Mucosa of descending colon (tissue), 3 donors: ENCODE data around the gene JAM3. TPM values are rescaled to one million over a fixed set of nuclear protein-coding genes. Genes with fewer than 3 reads are reported as not detected.
A peak's percentile ranks its signal among the peaks of the same experiment; 100 is the strongest.

Experiments used
- ATAC-seq: fragments of 200-7000 bp; cut with Tn5 transposase; one replicate; pipeline ENCODE4 v1.9.1; 2020; ENCODE audit warnings: mild to moderate bottlenecking, moderate library complexity
- DNase-seq, 3 donors: peaks; one replicate each; pipeline ENCODE4 v3.0.0-alpha.2; 2020
- H3K36me3 ChIP-seq: fragments of 200-600 bp; one replicate; pipeline ENCODE4 v1.8.0; 2021; ENCODE audit warnings: low read depth, mild to moderate bottlenecking
- H3K4me1 ChIP-seq: fragments of 200-600 bp; one replicate; pipeline ENCODE4 v1.8.0; 2021; ENCODE audit warnings: low read depth, mild to moderate bottlenecking
- H3K4me3 ChIP-seq: fragments of 200-600 bp; one replicate; pipeline ENCODE4 v1.8.0; 2021; ENCODE audit warnings: mild to moderate bottlenecking
- H3K9me3 ChIP-seq: fragments of 200-600 bp; one replicate; pipeline ENCODE4 v1.8.0; 2021; ENCODE audit warnings: mild to moderate bottlenecking
- CTCF ChIP-seq: fragments of 200-600 bp; IDR thresholded peaks from one replicate; pipeline ENCODE4 v1.8.0; 2022; ENCODE audit warnings: antibody characterized with exemption, mild to moderate bottlenecking
- intact Hi-C, 2 donors: fragments of 100-400 bp; cut with DNase I in 1 of 2; cut with micrococcal nuclease in 1 of 2; formaldehyde crosslinking; loops; one replicate each; pipeline versions ENCODE4 v1.11.0 to v1.11.1; 2022; cut with DNase I, micrococcal nuclease
- total RNA-seq, 3 donors: library from RNA; stranded (reverse); fragmentation: NEBNext Ultra II Directional in 2 of 3; extraction: Animal tissue kit (Norgen Biotek cat#: 25700) in 2 of 3; gene quantifications; one replicate each; pipeline versions ENCODE4 v1.2.1 to v1.2.4, GENCODE V29; 2021 to 2023
- donor health status: DM: no; HTN: no; CAD: no; lungs with moderate emphysema.
- donor health status: DM: no; HTN: no; CAD: no.
- donor health status: DM: no; HTN: yes; CAD: no.

JAM3 gene
- total RNA-seq, 3 donors from 2014 or later, result 5.4 to 62.7 (median 5.5) TPM

GRCh38 chr11:134024420-134025081 is 44.3 kb upstream of the JAM3 start:
- TF ChIP-seq CTCF, result no peak
- Histone ChIP-seq H3K4me3 (no peak overlapping the region), H3K4me1 (no peaks in the 10 kb centered on the region), H3K36me3 (no peaks in the 10 kb centered on the region), H3K9me3 (no peaks in the 10 kb centered on the region)
- intact Hi-C loops, result no loop called here
- DNase-seq, result no peak
- ATAC-seq, result no peak

- no peak overlapping the region for H3K4me3 ChIP-seq
- no peak for TF ChIP-seq CTCF
- H3K9me3 ChIP-seq, result no peaks in the 10 kb centered on the region
- no peaks in the 10 kb centered on the region for H3K36me3 ChIP-seq
- no peak for ATAC-seq
- H3K4me1 ChIP-seq, result no peaks in the 10 kb centered on the region
- DNase-seq, result peak in 1 of 3 donors; percentile 40
- intact Hi-C loops, result no loop called here
Observed at GRCh38 chr11:134025082-134025429, 43.8 kb upstream of the JAM3 start.

- no peaks in the 10 kb centered on the region for H3K36me3 ChIP-seq
- DNase-seq (peak in 1 of 3 donors; percentile 50), ATAC-seq (no peak)
- intact Hi-C loops, result no loop called here
- TF ChIP-seq CTCF, result no peak
- H3K4me3 ChIP-seq, result no peak overlapping the region
- no peaks in the 10 kb centered on the region for H3K9me3 ChIP-seq
- H3K4me1 ChIP-seq, result no peaks in the 10 kb centered on the region
Observed at GRCh38 chr11:134026655-134027343, 42.1 kb upstream of the JAM3 start.

GRCh38 chr11:134027671-134028070 is 41.2 kb upstream of the JAM3 start:
- ATAC-seq (peak; percentile 27), DNase-seq (no peak)
- Histone ChIP-seq H3K36me3 (no peaks in the 10 kb centered on the region), H3K9me3 (no peaks in the 10 kb centered on the region), H3K4me1 (no peaks in the 10 kb centered on the region), H3K4me3 (no peak overlapping the region)
- no peak for TF ChIP-seq CTCF
- intact Hi-C loops, result no loop called here

GRCh38 chr11:134028368-134028920 is 40.4 kb upstream of the JAM3 start:
- Histone ChIP-seq H3K9me3 (no peaks in the 10 kb centered on the region), H3K36me3 (no peaks in the 10 kb centered on the region), H3K4me3 (no peak overlapping the region), H3K4me1 (no peaks in the 10 kb centered on the region)
- TF ChIP-seq CTCF, result no peak
- ATAC-seq (no peak), DNase-seq (no peak)
- intact Hi-C loops, result no loop called here
